Measurements from ENCODE around the gene RBX1. TPM values are rescaled to one million over a fixed set of nuclear protein-coding genes. Genes with fewer than 3 reads are reported as not detected.

RBX1 gene
- total and polyA plus RNA-seq, 5 donors, result 52.6 to 102 (median 58.8) TPM

- 89% methylated on average over 2 of the region's 2 CpGs for WGBS
- Histone ChIP-seq H3K27ac (ENCODE audit: low read length) (no peak overlapping the region), H3K4me3 (ENCODE audit: low read length) (no peak overlapping the region), H3K27me3 (ENCODE audit: control insufficient read depth, insufficient read depth) (no peaks in the 10 kb centered on the region), H3K4me1 (ENCODE audit: control insufficient read depth, insufficient read depth, low read length) (no peaks in the 10 kb centered on the region), H3K9me3 (ENCODE audit: control insufficient read depth, low read length) (no peaks in the 10 kb centered on the region)
- DNase-seq, result no peak
- intact Hi-C loops (cut with DNase I), result no loop called here
- ATAC-seq, result no peak
These were observed 12.0 kb upstream of the RBX1 start for GRCh38 chr22:40939202-40939601.

- peak in 1 of 2 donors; percentile 4 for ATAC-seq
- H3K4me1 ChIP-seq (ENCODE audit: control insufficient read depth, insufficient read depth, low read length), result no peaks in the 10 kb centered on the region
- intact Hi-C loops (cut with DNase I), result loop anchor here (1.0 to 10.0 kb wide), 5 partner anchors 71 to 143 kb away; partner anchors contain the start of gene EP300 (in 2 of the 4)
- peak overlapping the region; percentile 44 for H3K4me3 ChIP-seq (ENCODE audit: low read length)
- no peak for DNase-seq
- H3K9me3 ChIP-seq (ENCODE audit: control insufficient read depth, low read length), result no peaks in the 10 kb centered on the region
- peak overlapping the region; percentile 95 for H3K27ac ChIP-seq (ENCODE audit: low read length)
- no peaks in the 10 kb centered on the region for H3K27me3 ChIP-seq (ENCODE audit: control insufficient read depth, insufficient read depth)
- 4% methylated on average over 21 of the region's 21 CpGs for WGBS
These were observed 822 bp downstream of the RBX1 start for GRCh38 chr22:40951795-40952605.

- H3K4me3 ChIP-seq (ENCODE audit: low read length), result no peak overlapping the region
- ATAC-seq (no peak), DNase-seq (no peak)
- WGBS, result 42% methylated on average over 2 of the region's 2 CpGs
- intact Hi-C loops (cut with DNase I), result loop anchor here in 2 of 4 donors (5.0 to 10.0 kb wide), 2 partner anchors 139 to 141 kb away; partner anchors contain the start of gene EP300 (in 2 of the 2)
- no peaks in the 10 kb centered on the region for H3K27me3 ChIP-seq (ENCODE audit: control insufficient read depth, insufficient read depth)
- H3K9me3 ChIP-seq (ENCODE audit: control insufficient read depth, low read length), result no peaks in the 10 kb centered on the region
- H3K27ac ChIP-seq (ENCODE audit: low read length), result no peak overlapping the region
- H3K4me1 ChIP-seq (ENCODE audit: control insufficient read depth, insufficient read depth, low read length), result no peaks in the 10 kb centered on the region
These were observed 2.3 kb downstream of the RBX1 start for GRCh38 chr22:40953471-40953870.

- ATAC-seq, result no peak
- no peak overlapping the region for H3K27ac ChIP-seq (ENCODE audit: low read length)
- H3K9me3 ChIP-seq (ENCODE audit: control insufficient read depth, low read length), result no peaks in the 10 kb centered on the region
- no peak for DNase-seq
- 82% methylated on average over 4 of the region's 4 CpGs for WGBS
- no peaks in the 10 kb centered on the region for H3K27me3 ChIP-seq (ENCODE audit: control insufficient read depth, insufficient read depth)
- H3K4me1 ChIP-seq (ENCODE audit: control insufficient read depth, insufficient read depth, low read length), result no peaks in the 10 kb centered on the region
- intact Hi-C loops (cut with DNase I), result loop anchor here in 2 of 4 donors (5.0 to 10.0 kb wide), 2 partner anchors 138 to 141 kb away; partner anchors contain the start of gene EP300 (in 2 of the 2)
- no peak overlapping the region for H3K4me3 ChIP-seq (ENCODE audit: low read length)
These were observed 2.9 kb downstream of the RBX1 start for GRCh38 chr22:40954113-40954512.

- intact Hi-C loops (cut with DNase I), result loop anchor here in 1 of 4 donors (10.0 kb wide), 1 partner anchor 139 kb away; the partner anchor contains the start of gene EP300
- ATAC-seq (no peak), DNase-seq (no peak)
- 79% methylated on average over 3 of the region's 3 CpGs for WGBS
- no peaks in the 10 kb centered on the region for H3K27me3 ChIP-seq (ENCODE audit: control insufficient read depth, insufficient read depth)
- no peak overlapping the region for H3K27ac ChIP-seq (ENCODE audit: low read length)
- H3K9me3 ChIP-seq (ENCODE audit: control insufficient read depth, low read length), result no peaks in the 10 kb centered on the region
- peaks cover 2% of the 10 kb centered on the region for H3K4me1 ChIP-seq (ENCODE audit: control insufficient read depth, insufficient read depth, low read length)
- H3K4me3 ChIP-seq (ENCODE audit: low read length), result no peak overlapping the region
These were observed 4.4 kb downstream of the RBX1 start for GRCh38 chr22:40955571-40955970.

GRCh38 chr22:40957601-40958000 lies 6.4 kb downstream of the RBX1 start:
- WGBS, result 93% methylated on average over 7 of the region's 7 CpGs
- Histone ChIP-seq H3K27me3 (ENCODE audit: control insufficient read depth, insufficient read depth) (no peaks in the 10 kb centered on the region), H3K4me3 (ENCODE audit: low read length) (no peak overlapping the region), H3K9me3 (ENCODE audit: control insufficient read depth, low read length) (no peaks in the 10 kb centered on the region), H3K27ac (ENCODE audit: low read length) (no peak overlapping the region), H3K4me1 (ENCODE audit: control insufficient read depth, insufficient read depth, low read length) (peaks cover 2% of the 10 kb centered on the region)
- ATAC-seq, result no peak
- intact Hi-C loops (cut with DNase I), result loop anchor here in 1 of 4 donors (10.0 kb wide), 1 partner anchor 137 kb away; the partner anchor contains the start of gene EP300
- no peak for DNase-seq

GRCh38 chr22:40958299-40958698 lies 7.1 kb downstream of the RBX1 start:
- Histone ChIP-seq H3K9me3 (ENCODE audit: control insufficient read depth, low read length) (no peaks in the 10 kb centered on the region), H3K27me3 (ENCODE audit: control insufficient read depth, insufficient read depth) (no peaks in the 10 kb centered on the region), H3K27ac (ENCODE audit: low read length) (no peak overlapping the region), H3K4me3 (ENCODE audit: low read length) (no peak overlapping the region), H3K4me1 (ENCODE audit: control insufficient read depth, insufficient read depth, low read length) (peaks cover 2% of the 10 kb centered on the region)
- WGBS, result 93% methylated on average over 2 of the region's 2 CpGs
- ATAC-seq (no peak), DNase-seq (no peak)
- intact Hi-C loops (cut with DNase I), result loop anchor here in 1 of 4 donors (10.0 kb wide), 1 partner anchor 137 kb away; the partner anchor contains the start of gene EP300

- Histone ChIP-seq H3K9me3 (ENCODE audit: control insufficient read depth, low read length) (no peaks in the 10 kb centered on the region), H3K4me1 (ENCODE audit: control insufficient read depth, insufficient read depth, low read length) (peaks cover 2% of the 10 kb centered on the region), H3K27me3 (ENCODE audit: control insufficient read depth, insufficient read depth) (no peaks in the 10 kb centered on the region), H3K4me3 (ENCODE audit: low read length) (no peak overlapping the region), H3K27ac (ENCODE audit: low read length) (no peak overlapping the region)
- 81% methylated on average over 2 of the region's 2 CpGs for WGBS
- intact Hi-C loops (cut with DNase I), result no loop called here
- no peak for DNase-seq
- ATAC-seq, result no peak
These were observed 9.0 kb downstream of the RBX1 start for GRCh38 chr22:40960145-40960544.

GRCh38 chr22:40965936-40966725 lies 15.0 kb downstream of the RBX1 start:
- ATAC-seq (peak in 1 of 2 donors; percentile 39), DNase-seq (no peak)
- intact Hi-C loops (cut with DNase I), result no loop called here
- Histone ChIP-seq H3K9me3 (ENCODE audit: control insufficient read depth, low read length) (no peaks in the 10 kb centered on the region), H3K4me1 (ENCODE audit: control insufficient read depth, insufficient read depth, low read length) (peaks cover 1% of the 10 kb centered on the region), H3K27ac (ENCODE audit: low read length) (no peak overlapping the region), H3K4me3 (ENCODE audit: low read length) (no peak overlapping the region), H3K27me3 (ENCODE audit: control insufficient read depth, insufficient read depth) (no peaks in the 10 kb centered on the region)
- 68% methylated on average over 8 of the region's 8 CpGs for WGBS

- Histone ChIP-seq H3K9me3 (ENCODE audit: control insufficient read depth, low read length) (no peaks in the 10 kb centered on the region), H3K4me1 (ENCODE audit: control insufficient read depth, insufficient read depth, low read length) (peaks cover 1% of the 10 kb centered on the region), H3K27me3 (ENCODE audit: control insufficient read depth, insufficient read depth) (no peaks in the 10 kb centered on the region), H3K4me3 (ENCODE audit: low read length) (no peak overlapping the region), H3K27ac (ENCODE audit: low read length) (no peak overlapping the region)
- DNase-seq (no peak), ATAC-seq (no peak)
- intact Hi-C loops (cut with DNase I), result no loop called here
- WGBS, result 65% methylated on average over 7 of the region's 7 CpGs
These were observed 15.5 kb downstream of the RBX1 start for GRCh38 chr22:40966726-40967085.

Measured in right cardiac atrium (tissue), 5 donors.